Measurements from ENCODE around the gene LGALS3BP. TPM values are rescaled to one million over a fixed set of nuclear protein-coding genes. Genes with fewer than 3 reads are reported as not detected.
A peak's percentile ranks its signal among the peaks of the same experiment; 100 is the strongest.

Gene LGALS3BP
- total RNA-seq, 1 experiment from 2014 or later, result 383 TPM

DNA sequence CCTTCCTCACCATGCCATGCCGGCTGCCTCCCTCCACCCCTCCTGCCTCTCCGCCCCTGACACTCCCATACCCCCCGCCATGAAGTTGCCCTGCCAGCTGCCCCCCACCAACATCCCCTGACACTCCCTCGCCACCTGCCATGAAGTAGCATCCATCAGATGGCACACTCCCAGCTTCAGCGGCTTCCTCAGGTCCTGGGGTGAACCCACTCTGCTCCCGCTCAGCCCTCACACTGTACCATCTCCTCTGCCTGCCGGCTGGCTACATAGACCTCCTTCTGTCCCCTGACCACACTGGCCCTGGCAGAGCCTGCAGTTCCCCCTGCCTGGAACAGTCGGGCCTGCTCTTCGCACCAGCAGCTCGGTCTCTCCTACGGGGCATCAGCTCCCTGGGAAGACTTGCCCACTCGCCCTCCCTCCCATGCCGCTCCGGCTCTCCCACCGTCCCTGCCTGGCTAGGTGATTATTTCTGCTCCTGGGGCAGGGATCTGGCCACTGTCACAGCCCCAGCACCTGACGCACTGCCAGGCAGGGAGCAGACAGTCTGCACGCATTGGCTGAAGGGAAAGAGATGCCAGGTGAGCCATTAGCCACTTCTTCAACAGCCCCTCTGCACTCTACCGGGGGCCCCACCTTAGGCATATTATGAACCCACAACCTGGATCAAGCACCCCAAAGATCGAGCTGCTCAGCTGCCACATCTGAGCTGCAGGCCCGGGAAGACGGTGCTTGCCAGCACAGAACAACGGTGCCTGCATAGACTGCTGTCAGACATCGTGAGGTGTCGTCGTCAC is 20.9 kb upstream of the LGALS3BP start:
- DNase-seq (ENCODE audit: extremely low read depth, low read depth), result no peak

DNA sequence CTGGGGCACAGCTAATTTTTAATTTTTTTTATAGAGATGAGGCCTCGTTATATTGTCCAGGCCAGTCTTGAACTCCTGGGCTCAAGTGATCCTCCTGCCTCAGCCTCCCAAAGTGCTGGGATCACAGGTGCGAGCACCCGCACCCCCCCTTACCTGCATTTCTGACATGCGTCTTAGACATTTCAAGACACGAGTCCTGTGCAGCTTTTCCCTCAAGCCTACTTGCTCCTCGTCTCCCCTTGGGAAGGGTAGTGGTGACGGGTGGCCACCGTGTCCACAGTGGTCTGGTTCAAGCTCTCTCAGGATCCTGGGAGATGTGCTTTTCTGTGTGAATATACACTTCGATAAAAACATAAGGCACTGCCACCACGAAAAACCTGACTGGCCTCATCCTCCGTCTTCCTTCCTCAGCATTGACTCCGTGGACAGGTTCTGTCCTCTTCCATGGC is 20.2 kb upstream of the LGALS3BP start:
- no peak for DNase-seq (ENCODE audit: extremely low read depth, low read depth)

DNA sequence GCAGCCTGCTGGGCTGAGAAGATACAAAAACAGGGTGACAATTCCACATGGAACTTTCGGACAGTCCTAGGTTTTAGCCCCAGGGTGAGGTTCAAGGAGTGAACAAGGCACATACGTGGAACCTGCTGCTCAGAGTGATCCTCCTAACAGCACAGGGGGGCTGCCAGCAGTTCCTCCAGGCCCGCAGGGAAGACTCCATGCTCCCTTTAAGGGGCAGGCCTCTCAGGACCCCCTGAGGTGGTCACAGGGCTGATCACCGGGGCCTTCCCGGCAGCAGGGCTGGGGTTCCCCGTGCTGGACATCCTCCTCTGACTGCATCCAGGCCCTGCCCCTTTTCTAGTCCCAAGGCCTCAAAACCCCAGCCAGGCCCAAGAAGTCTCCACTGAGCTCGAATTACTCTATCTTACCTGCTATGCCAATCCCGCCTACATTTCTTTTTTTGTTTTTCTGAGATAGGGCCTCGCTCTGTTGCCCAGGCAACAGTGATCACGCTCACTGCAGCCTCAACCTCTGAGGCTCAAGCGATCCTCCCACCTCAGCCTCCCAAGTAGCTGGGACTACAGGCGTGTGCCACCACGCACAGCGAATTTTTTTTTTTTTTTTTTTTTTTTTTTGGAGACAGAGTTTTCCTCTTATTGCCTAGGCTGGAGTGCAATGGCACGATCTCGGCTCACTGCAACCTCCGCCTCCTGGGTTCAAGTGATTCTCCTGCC is 19.5 kb upstream of the LGALS3BP start:
- no peak for DNase-seq (ENCODE audit: extremely low read depth, low read depth)

DNA sequence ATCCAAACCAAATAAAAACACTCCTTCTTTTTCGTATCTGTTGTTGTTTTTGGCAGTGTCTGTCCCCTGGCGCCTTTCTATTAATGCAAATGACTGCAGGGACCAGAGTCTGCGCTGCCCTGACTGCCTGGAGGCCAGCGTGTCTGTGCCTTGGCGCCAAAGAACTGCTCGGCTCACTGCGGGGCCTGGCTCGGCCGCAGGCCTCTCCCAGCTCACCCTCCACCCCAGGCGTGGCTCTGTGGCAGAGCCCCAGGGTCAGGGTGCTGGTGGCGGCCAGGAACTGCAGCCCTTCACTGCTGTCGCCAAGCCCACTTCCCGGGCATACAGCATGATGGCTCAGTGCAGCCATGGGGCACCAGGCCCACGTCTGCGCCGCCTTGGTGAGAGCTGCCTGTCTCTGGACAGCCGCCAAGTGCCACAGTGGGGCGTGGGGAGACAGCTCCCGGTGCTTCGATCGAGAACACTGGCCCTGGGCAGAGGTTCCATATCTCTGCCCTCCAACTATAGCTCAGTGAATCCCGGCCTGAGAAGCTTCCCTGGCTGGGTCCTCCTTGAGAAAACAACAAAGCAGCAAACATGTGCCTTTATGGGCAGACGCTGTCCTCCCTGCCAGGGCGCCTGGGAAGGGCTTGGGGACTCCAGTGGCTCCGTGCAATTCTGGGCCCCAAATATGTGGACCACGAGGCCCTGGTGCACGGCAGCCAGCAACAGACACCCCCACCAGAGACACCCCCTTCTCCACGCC is 18.8 kb upstream of the LGALS3BP start:
- no peak for DNase-seq (ENCODE audit: extremely low read depth, low read depth)

DNA sequence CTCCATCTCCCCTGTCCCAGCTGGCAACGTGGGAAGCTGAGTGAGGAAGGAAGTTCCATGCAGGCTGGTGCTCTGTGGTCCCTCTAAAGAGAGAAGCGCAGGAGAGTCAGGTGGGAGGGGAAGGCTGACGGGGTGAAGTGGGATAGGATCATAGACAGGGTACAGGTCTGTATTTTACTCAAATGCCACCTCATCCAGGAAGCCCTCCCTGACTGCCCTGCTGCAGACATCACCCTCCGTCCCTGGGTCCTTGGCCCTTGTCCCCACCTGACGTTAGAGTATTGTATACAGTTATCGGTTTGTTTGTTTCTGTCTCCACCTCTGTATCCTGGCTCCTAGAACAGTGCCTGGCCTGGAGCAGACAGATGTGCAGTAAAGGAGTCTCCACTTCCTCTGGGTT is 18.2 kb upstream of the LGALS3BP start:
- DNase-seq (ENCODE audit: extremely low read depth, low read depth), result no peak

DNA sequence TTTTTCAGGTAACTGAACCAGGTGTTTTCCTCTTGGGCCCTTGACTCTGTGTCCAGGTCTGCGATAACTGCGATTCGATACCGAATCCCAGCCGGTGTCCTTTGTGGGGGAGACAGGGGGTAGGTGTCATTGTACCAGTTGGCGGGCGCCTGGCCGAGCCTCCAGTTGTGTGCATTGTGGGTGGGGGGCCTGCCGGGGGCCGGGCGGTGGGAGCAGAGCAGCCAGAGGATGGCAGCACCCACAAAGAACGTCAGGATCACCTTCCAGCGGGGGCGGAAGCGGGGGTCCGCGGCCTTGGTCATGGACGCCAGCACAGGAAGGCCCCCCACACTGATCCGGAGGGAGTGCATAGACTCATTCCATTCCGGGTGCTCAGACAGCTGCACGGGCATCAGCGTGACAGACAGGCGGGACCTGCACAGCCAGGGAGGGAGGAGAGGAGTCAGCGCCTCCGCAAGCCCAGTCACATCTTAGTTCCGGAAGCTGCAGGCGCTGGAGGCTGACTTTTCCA is 17.6 kb upstream of the LGALS3BP start:
- no peak for DNase-seq (ENCODE audit: extremely low read depth, low read depth)

DNA sequence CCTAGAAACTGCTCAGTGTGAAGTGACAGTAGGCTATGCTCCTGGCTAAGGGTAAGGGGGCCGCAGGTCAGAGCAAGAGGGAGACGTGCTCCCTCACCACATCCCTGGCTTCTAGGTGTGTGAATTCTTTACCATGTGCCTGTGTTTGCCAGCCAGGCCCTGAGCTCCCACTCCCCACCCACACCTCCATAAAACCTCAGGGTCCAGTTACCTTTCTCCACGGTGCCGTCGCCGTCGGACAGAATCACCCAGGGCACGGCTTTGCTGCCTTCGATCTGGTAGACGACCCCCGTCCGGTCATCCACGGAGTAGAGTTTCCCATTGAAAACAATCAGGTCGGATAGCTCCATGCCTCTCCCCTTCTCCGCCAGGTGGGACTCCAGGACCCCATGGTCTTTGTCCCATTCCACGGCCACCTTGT is 17.1 kb upstream of the LGALS3BP start:
- no peak for DNase-seq (ENCODE audit: extremely low read depth, low read depth)

DNA sequence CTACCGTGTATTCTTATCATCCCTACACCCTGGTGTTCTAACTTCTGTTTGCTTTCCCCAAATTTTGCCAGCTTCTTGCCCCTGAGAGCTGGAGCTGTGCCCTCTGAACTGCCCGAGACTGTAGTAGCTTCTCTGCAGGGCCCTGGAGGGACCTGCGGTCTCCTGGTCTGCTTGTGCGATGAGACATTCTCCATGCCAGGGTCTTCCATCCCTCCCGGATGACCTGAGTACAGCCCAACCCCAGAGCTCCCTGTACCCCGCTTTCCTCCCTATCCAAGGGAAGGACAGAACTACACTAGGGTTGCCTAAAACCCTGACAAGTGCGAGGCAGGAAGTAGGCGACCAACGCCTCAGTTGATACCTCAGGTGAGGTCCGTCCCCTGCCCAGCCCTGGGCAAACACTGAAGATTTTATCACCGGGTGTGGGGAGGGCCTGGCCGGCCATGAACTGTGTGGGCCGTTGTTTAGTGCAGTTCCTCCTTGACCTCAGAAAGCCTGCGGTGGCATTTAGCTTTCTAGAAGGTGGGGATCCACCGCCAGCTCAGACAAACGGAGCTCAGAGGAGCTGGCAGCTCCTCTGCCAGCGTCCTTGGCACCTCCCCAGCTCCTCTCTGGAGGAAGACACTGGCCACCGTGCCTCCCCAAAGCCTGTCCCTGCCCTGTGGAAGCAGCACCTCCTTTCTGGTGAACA is 16.2 kb upstream of the LGALS3BP start:
- DNase-seq (ENCODE audit: extremely low read depth, low read depth), result no peak

DNA sequence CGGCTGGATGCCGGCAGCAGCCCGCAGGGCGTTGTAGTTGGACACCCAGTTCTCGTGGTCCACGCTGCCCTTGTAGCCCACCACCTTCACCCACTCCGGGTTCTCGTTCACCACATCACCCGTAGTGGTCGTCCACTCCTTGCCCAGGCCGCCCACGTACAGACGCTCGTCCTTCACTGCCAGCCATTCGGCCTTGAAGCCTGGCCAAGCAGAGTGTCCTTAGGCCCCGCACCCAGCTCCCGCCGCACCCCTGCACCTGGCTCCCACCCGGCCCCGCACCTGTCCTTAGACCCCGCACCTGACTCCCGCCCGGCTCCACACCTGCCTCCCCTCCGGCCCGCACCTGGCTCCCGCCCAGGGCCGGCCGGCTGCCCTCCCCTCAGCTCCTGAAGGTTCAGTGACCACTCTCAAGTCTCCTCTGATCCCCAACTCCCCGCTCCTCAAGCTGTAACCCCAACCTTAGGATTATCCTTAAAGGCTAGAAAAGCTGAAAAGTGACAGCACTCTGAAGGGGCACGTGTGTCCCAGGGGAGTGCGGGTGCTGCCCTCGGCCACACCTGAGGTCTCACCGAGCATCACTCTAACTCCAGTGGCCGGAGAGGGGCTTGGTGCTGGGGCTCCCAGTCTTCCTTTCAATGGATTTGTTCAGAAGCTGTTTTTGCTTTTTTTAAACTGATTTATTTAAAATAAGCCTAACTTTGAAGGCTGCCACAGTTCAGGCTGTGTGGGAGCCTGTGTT is 15.5 kb upstream of the LGALS3BP start:
- DNase-seq (ENCODE audit: extremely low read depth, low read depth), result no peak

DNA sequence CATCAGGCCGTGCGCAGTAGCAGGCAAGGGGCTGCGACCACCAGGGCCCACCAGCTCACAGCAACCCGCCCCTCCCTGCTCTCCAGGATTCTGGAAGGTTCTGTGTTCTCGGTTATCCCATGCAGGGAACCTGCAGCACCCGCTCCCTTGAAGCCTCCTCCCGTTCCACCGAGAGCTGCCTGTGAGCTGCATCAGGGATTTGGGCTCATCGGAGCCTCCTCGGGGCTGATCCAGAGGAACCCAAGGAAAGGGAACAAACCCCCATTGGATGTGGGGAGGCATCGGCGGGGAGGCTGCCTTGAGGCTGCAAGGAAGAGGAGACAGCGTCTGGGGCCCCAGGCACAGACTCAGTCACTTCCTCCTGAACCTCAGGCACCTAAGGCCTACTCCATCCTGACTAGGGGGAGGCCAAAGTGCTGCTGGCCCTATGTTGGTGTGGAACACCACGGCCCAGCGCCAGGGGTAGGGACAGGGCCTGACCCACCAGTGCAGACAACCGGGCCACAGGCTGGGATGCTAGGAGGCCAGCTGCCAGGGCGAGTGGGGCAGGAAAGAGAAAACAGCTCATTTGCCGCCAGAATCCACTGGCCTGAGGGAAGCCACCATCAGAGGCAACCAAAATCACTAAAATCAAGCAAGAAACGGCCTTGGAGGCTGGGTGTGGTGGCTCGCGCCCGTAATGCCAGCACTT is 14.4 kb upstream of the LGALS3BP start:
- DNase-seq (ENCODE audit: extremely low read depth, low read depth), result no peak

DNA sequence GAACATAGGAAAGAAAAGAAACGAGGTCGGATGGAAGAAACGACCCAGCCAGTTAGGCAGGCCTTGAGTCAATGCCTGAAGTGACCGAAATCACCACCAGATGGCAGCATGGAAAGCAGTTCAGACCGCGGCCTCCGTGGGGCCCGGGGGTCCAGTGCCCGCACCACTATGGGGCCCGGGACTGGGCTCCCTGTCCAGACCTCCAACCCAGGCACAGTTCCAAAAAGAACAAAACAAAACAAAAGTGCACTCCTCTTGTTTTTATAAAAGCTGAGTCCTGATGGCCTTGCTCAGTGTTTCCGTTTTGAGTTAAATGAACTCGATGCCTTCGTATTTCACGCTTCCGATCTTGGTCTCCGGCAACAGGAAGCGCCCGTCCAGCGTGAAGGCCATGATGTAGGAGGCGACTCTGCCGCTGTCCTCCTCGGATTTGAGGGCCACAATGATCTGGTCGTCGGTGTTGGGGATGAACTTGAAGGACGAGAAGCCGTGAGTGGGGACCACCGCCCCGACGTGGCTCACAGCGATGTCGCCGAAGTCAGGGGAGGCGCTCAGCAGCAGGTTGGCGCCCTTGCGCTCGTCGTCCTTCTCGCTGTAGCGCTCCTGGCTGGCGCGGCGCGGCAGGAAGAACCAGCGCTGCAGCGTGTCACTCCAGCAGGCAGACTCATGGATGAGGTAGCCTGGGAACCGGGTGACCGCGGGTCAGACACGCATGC is 13.7 kb upstream of the LGALS3BP start:
- peak; percentile 50 for DNase-seq (ENCODE audit: extremely low read depth, low read depth)

DNA sequence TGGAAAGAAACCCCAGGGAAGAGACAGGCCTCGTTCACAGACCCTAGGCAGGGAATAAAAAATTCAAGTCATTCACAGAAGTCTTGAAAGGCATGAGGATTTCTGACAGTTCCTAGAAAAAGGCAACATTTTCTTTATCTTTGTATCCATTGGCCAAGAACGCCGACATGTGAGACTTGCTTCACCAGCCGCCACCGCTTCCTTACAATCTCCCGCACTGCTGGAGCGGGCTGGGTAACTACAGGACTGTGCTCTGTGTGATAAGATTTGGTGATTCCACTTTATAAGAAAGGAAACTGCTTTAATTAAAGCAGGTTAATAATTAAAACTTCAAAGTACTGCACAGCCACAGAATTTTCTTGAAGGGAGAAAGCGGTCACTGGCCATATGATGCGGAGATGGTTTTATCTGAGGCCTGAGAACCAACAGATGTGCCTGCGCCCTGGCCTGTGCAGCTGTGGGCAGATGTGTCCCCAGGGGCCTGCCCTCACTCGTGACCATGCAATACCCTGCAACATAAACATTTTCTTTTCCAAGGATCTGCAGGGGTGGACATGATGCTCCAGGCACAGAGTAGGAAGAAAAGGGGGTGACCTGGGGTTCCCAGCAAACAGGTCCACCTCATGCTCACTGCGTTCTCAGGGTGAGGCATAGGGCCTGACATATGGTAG is 13.0 kb upstream of the LGALS3BP start:
- no peak for DNase-seq (ENCODE audit: extremely low read depth, low read depth)

DNA sequence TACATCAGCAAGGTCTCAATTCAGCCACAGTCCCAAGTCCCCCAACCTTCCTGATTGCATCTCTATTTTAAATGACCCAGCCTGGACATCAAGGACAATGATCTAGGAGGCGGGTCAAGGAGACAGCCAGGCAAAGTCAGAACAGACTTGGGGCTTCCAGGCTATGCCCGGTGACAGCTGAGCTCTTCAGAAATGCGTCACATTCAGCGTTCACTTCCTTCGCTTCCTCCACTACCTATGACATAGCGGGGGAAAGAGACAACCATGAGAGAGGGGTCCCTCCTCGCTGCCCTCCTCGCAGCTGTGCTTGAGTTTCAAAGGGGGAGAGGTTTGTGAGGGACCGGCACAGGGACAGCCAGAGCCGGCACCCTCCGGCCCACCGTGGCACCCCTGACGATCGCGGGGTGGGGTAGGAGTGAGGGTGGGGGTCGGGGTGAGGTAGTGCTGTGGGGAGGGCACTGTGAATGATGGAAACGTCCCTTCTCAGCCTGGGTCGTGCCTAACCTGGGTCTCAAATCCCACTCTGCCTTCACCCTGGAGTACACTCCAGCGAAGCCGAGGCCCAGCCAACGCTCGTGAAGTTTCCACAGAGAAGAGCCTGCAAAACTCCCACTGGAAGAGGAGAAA is 12.3 kb upstream of the LGALS3BP start:
- DNase-seq (ENCODE audit: extremely low read depth, low read depth), result no peak

DNA sequence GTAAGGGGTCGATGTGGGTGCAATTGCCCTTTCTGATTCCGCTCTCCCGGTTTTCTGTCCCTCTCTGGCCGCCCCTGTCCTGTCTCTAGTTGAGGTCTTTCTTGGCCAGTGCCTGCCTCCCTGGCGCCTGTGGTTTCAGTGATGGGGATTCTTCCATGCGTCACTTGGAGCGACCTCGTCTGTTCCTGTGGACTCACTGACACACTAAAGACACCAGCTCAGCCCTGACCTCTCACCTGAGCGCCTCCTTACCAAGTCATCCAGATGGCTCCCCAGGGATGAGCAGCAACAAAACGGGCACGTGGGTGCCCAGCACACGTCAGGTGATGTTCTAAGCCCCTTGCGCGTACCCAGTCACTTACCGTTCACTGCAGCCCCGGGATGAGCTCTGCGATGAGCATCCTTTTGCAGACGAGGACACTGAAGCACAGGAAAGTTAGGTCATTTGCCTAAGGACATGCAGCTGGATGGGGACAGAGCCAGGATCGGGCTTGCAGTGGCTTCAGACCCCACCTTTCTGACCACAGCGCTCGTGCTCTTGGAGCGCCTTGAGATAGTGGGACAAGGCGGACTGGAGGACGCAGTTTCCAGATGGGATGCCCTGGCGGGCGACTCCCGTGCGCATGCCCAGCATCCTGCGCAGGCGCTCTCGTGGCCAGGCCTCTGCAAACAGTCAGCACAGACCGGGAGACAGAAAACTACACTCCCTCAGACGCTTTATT is 11.5 kb upstream of the LGALS3BP start:
- DNase-seq (ENCODE audit: extremely low read depth, low read depth), result no peak

DNA sequence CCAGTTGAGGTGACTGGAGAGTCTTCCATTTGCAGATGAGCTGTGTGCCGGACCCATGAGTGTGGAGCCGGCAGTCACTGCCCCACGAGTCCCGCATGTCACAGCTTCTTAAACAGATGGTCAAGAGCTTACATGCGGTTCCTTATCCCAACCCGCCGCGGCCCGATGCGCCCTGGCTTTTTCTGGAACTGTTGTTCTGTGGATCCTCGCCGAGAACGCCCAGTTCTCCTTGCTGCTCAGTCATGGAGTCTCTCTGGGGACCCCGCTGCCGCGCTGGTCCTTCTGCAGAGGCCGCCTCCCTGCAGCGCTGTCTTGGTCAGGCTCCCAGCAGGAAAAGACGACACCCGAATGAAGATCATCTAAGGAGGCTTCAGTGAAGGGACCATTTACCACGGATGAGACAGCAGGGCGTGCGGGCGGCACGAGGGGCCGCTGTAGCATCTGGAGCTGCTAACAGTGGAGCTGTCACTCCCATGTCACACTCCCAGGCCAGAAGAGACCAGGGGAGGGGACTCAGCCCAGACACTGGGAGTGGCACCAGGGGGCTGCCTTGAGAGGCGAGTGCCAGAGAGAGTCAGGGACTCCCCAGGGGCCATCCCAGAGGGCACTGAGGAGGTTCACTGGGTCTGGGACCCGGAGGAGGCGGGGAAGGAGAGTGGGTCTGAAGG is 10.8 kb upstream of the LGALS3BP start:
- no peak for DNase-seq (ENCODE audit: extremely low read depth, low read depth)

DNA sequence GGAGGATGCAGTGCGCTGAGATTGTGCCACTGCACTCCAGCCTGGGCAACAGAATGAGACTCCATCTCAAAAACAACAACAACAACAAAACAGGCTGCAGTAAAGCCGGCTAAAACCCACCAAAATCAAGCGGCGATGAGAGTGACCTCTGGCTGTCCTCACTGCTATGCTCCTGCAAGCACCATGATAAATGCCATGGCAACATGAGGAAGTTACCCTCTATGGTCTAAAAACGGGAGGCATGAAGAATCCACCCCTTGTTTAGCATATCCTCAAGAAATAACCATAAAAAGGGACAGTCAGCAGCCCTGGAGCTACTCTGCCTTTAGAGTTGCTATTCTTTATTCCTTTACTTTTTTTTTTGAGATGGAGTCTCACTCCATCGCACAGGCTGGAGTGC is 8.4 kb upstream of the LGALS3BP start:
- no peak for DNase-seq (ENCODE audit: extremely low read depth, low read depth)

Measured in NCI-H460 (cell line).